ENCODE results near the gene GBF1.

Gene GBF1

GRCh38 chr10:102405108-102405571, 159.8 kb downstream of the GBF1 start:
- in situ Hi-C loops (cut with MboI; ENCODE audit: low pct_unique_long_range_greater_than_20kb, low sequenced_read_pairs, unreplicated experiment) = no loop called here
- no peak for DNase-seq (ENCODE audit: low spot score)
- no peak for TF ChIP-seq CTCF (IDR thresholded peaks at IDR 0.05; ENCODE audit: extremely low read depth, insufficient read depth, missing control alignments)

- in situ Hi-C loops (cut with MboI; ENCODE audit: low pct_unique_long_range_greater_than_20kb, low sequenced_read_pairs, unreplicated experiment) = no loop called here
- no peak for TF ChIP-seq CTCF (IDR thresholded peaks at IDR 0.05; ENCODE audit: extremely low read depth, insufficient read depth, missing control alignments)
Observed at GRCh38 chr10:102405632-102406031, 160.3 kb downstream of the GBF1 start.

GRCh38 chr10:102406815-102407214, 161.5 kb downstream of the GBF1 start:
- no peak for TF ChIP-seq CTCF (IDR thresholded peaks at IDR 0.05; ENCODE audit: extremely low read depth, insufficient read depth, missing control alignments)
- in situ Hi-C loops (cut with MboI; ENCODE audit: low pct_unique_long_range_greater_than_20kb, low sequenced_read_pairs, unreplicated experiment) = no loop called here
- DNase-seq (ENCODE audit: low spot score) = no peak

More at GRCh38 chr10:102405632-102406031, 160.3 kb downstream of the GBF1 start:
- no peak for DNase-seq (ENCODE audit: low spot score)

- no peak for DNase-seq (ENCODE audit: low spot score)
- in situ Hi-C loops (cut with MboI; ENCODE audit: low pct_unique_long_range_greater_than_20kb, low sequenced_read_pairs, unreplicated experiment) = no loop called here
- TF ChIP-seq CTCF (IDR thresholded peaks at IDR 0.05; ENCODE audit: extremely low read depth, insufficient read depth, missing control alignments) = no peak
Observed at GRCh38 chr10:102407425-102408130, 162.2 kb downstream of the GBF1 start.

GRCh38 chr10:102408131-102408727, 162.9 kb downstream of the GBF1 start:
- in situ Hi-C loops (cut with MboI; ENCODE audit: low pct_unique_long_range_greater_than_20kb, low sequenced_read_pairs, unreplicated experiment) = no loop called here
- no peak for TF ChIP-seq CTCF (IDR thresholded peaks at IDR 0.05; ENCODE audit: extremely low read depth, insufficient read depth, missing control alignments)
- no peak for DNase-seq (ENCODE audit: low spot score)

- in situ Hi-C loops (cut with MboI; ENCODE audit: low pct_unique_long_range_greater_than_20kb, low sequenced_read_pairs, unreplicated experiment) = no loop called here
- TF ChIP-seq CTCF (IDR thresholded peaks at IDR 0.05; ENCODE audit: extremely low read depth, insufficient read depth, missing control alignments) = no peak
- peak; percentile 85 for DNase-seq (ENCODE audit: low spot score)
Observed at GRCh38 chr10:102408728-102409603, 163.6 kb downstream of the GBF1 start.

All from GM13977 (cell line).